Measurements from ENCODE around the gene DYNLL1.
"Not testable (repeated sequence)": the region's sequence is repeated elsewhere in the genome, so short reads cannot be mapped to it uniquely, and the experiment has no call there.

Gene DYNLL1

DNA sequence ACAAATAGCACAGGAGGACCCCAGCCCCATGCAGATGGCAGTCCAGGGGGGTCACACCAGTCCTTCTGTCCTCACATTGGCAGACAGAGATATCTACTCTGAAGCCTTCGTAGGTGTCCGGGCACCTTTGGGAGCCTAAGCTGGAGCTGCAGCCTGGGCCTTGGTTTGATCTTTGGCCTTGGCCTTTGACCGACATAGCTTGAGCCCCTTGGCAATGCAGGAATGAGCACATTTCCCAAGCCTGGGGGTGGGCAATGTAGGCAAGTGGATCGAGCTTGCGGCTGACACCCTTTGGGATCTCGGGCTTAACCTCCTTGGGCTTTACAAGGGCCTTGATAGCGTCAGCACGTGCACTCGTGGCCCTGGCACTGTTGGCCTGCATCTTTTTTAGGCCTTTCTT, 26.7 kb downstream of the DYNLL1 start:
- DNase-seq = no peak

DNA sequence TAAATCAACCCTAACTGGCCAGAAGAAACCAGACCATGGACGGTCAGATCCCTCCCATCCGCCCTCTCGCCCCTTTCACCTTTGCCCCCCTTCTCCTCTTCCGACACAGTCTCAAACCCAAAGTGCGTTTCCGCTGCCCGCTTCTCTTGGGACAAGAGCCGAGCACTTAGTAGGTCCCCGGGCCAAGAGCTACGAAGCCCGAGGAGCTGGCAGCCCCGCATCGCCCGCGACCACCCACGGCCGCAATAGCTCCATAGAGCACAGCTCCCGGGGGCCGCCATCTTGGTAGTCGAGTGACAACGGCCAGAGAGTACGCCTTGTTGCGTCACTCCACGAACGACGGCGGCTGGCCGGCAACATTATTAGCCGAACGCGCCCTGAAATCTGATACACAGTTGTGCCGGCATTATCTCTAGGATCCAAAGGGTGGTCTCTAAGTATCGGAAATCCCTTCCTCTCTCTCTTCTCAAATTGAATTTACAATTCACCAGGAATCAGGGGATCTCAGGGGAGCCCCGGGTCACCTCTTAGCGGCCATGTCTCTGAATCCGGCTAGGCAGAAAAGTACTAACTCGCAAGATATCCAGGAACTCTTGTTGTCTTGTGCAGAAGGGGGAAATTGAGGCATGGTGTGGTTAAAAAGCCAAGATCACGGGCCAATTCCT, 33.1 kb downstream of the DYNLL1 start, which contains the start of gene COQ5:
Gene COQ5 (minus strand): TSS at position 298 of the 665 bp plus-strand sequence. CDS start 17 bp downstream, at position 281.
- DNase-seq = peak; percentile 79

DNA sequence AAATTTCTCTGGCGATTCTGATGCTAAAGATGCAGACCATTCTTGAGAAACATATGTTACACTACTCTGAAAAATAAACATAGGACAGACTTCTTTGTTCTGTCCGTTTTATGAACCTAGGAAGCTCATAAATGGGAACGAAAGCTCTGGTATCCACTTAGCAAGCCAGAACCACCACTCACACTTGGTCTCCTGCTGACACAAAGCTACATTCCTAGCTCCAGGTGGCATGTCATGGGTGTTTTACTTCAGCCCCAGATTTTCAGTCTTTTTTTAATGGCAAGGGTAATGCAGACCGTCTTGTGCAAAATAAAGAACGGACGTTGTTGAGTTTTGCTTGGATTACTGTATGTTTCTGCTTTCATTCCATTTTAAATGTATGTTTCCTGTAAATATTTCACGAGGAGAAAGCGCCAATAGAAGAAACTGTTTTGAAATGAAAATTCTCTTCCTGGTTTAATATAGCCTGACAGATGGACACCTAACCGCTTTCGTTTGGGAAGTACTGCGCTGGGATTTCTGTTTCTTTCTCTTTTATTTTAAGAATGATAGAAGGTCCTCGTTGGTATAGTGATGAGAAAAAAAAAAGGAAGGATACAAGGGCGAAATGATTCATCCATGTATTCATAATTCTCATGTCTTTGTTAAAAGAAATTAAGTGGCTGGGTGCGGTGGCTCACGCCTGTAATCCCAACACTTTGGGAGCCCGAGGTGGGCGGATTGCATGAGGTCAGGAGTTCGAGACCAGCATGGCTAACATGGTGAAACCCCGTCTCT, 33.9 kb downstream of the DYNLL1 start:
- DNase-seq = peak; percentile 26

DNA sequence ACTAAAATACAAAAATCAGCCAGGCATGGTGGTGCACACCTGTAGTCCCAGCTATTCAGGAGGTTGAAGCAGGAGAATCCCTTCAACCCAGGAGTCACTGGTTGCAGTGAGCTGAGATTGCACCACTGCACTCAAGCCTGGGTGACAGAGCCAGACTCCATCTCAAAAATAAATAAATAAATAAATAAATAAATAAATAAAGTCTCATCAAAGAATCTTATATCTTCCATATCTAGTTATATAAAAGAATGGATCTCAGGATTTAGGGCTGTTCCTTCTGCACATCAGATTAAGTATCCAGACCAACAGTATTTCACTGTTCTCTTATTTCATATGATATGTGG, 34.5 kb downstream of the DYNLL1 start:
- DNase-seq = not testable (repeated sequence)

DNA sequence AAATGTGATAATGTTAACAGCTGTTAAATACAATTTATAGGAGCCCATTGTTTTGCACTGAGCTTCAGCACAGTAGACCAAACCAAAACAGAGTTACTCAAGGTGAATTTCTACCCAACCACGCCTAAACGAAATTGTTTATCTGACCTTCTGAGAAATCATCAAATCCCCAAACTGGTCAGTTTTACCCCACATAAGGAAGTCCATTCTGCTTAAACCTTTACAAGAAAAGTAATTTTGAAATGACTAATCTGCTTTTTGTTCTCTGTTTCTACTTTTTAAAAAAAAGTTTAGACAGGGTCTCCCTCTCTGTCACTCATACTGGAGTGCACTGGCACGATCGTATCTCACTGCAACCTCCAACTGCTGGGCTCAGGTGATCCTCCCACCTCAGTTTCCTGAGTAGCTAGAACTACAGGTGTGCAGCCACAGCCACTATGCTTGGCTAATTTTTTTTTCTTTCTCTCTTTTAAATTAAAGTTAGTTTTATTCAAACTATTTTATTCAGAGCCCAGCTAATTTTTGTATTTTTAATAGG, 36.9 kb downstream of the DYNLL1 start:
- DNase-seq = no peak

DNA sequence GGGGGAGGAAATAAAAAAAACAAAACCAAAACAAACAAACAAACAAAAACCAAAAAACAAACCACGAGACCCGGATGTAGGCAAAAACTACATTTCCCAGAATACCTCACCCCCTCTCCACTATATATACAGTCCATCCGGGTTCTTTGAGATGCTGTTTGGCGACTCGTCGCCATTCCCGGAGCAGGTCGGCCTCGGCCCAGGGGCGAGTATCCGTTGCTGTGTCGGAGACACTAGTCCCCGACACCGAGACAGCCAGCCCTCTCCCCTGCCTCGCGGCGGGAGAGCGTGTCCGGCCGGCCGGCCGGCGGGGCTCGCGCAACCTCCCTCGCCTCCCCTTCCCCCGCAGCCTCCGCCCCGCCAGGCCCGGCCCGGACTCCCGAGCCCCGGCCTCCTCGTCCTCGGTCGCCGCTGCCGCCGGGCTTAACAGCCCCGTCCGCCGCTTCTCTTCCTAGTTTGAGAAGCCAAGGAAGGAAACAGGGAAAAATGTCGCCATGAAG, 38.3 kb downstream of the DYNLL1 start, which contains the start of gene RNF10:
Gene RNF10 (plus strand): TSS at position 154 of the 500 bp plus-strand sequence. CDS start 456 bp downstream, outside the sequence.
- peak; percentile 86 for DNase-seq

DNA sequence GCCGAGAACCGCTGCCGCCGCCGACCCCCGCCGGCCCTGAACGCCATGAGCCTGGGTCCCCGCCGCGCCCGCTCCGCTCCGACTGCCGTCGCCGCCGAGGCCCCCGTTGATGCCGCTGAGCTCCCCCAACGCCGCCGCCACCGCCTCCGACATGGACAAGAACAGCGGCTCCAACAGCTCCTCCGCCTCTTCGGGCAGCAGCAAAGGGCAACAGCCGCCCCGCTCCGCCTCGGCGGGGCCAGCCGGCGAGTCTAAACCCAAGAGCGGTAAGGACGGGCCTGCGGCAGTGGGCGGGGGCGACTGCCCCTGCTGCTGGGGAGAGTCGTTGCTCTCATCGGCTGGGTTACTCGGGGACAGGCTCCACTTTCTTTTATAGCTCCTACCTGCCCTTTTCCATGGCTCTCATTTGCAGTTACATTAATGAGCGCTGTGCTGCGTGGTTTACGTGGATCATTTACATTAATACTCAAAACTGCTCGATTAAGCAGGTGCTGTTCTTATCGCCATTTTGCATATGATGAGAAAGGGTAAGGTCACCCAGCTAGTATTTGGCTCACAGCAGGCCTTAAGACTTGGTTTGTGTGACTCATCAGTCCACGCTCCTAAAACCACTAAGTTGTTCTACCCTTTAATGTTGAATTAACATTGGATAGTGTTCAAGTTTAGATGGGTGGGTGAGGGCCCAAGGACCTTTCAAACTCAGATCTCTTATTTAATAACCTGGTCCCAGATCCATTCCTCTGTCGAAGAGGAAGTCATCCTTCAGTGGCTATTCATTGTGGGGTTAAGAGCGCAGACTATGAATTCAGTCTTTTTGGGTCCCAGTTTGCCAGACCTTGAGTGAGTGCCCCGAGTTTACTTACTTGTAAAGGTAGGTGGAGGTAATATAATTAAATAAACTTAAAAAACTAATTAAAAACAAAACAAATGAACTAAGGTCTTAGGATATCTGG, 39.1 kb downstream of the DYNLL1 start:
- peak; percentile 31 for DNase-seq

DNA sequence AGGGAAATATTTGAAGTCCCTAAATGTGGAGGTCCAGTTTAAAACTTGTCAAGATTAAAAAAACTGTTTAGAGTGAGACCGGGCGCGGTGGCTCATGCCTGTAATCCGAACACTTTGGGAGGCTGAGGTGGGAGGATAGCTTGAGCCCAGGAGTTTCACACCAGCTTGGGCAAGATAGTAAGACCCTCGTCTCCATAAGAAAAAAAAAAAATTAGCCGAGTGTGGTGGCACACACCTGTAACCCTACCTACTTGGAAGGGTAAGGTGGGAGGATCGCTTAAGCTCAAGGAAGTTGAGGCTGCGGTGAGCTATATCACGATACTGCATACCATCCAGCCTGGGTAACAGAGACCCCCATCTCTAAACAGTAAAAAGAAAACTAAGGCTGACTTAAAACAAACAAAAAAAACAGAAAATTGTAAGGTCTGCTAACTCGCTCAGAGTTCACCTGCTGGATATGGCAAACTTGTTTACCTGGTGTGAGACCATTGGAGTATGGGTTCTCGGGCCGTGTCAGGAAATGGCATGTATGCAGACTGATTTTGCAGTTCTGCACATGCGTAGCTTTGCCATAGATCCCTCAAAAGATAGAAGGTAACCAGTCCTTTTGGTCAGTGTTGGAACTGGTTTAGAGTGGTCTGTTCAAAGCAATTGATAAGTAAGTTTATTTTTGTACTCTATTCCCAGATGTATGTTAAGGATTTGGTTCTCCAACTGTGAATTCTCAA, 40.3 kb downstream of the DYNLL1 start:
- no peak for DNase-seq

DNA sequence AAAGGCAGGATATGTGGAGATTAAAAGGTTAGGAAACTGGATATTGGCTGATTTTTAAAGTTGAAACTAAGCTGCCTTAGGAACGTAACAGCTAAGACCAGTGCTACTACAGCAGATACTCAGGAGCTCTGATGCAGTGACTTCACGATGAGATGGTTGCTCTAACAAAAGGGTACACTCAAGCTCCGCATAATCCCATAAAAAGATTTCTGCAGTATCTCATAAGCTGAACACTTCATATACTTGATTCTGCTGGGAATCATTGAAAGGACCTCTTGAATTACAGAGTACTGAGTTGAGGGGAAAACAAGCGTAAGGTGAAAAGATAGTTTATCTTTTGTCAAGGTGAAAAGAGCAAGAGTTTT, 41.9 kb downstream of the DYNLL1 start:
- no peak for DNase-seq

DNA sequence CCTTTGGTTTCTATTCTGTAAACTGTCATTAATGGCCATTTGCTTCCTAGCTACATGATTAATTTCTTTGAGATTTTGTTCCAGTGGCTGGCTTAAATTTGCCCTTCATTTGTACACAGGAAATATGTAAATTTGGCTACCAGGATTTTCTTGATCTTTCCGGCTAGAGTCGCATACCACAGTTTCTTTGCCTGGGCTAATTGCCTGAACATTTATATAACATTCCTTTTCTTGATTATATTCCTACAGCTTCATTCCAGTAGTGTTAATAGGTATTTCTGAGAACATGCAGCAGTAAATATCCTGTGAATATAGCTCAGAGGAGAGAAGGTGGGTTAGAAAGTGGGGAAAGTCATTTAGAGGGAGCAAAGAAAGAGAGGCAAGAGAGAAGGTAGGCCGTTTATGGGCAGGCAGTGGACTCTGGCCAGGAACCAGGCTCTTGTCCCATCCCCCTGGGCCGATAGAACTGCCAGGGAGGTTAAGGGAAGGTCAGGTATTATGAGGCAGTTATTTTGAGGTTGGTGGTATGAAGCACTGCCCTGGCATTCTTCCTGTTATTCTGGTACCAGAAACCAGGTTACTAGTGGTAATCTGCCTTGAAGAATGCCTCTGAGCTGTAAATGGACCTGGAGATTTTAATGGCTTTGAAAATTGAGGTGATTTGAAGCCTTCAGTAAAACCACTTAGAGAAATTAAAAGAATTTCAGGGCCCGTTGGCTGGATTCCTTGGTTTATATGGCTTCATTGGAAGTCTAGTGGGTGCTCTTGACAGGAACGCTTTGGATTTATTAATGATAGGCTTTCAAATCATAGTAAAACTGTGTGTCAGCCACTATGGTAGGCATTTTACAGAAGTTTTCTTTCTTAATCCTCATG, 42.6 kb downstream of the DYNLL1 start:
- DNase-seq = no peak

DNA sequence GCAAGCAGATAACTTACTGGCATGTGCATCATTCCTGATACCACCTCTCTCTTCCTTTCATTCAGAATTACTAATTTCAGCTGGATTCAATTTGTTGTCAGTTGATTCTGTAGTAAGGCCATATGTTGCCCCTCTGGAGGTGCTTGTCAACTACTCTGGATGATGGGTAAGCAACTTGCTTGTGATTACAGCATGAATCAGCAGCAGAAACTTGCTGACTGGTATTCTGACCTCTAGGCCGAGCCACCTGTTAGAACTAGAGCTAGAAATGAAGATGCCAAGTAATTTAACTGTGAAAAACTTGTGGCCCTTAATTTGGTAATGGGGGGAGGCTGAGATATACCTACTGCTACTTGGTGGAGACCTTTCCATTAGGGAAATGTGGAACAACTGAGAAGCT, 43.4 kb downstream of the DYNLL1 start:
- no peak for DNase-seq

DNA sequence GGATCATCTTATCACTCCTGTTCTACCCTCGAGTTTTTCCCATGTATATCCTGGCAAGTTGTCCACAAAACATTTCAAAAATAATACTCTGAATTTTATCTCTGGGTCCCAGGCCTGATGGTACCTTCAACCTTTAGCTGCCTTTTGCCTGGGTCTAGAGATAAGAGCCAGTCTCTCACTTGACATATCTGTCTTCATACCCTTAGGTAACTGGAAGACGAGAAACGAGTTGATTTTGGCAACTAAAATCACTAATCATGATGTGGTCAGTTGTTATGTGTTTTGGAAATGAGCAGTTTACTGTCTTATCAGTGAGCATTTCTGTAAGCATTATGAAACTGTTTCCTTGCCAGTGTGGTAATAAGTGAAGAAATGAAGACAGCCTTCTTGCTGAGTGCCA, 44.5 kb downstream of the DYNLL1 start:
- no peak for DNase-seq

DNA sequence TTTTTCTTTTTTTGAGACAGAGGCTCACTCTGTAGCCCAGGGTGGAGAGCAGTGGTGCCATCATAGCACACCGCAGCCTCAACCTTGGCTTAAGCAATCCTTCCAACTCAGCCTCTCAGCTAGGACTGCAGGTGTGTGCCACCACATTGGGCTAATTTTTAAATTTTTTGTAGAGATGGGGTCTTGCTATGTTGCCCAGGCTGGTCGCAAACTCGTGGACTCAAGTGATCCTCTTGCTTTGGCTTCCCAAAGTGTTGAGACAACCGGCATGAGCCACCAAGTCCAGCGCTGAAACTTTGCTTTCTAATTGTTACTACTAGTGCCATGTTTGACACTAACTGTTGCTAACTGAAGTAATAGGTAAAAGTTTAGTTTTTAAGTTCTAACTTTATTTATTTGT, 46.3 kb downstream of the DYNLL1 start:
- no peak for DNase-seq

DNA sequence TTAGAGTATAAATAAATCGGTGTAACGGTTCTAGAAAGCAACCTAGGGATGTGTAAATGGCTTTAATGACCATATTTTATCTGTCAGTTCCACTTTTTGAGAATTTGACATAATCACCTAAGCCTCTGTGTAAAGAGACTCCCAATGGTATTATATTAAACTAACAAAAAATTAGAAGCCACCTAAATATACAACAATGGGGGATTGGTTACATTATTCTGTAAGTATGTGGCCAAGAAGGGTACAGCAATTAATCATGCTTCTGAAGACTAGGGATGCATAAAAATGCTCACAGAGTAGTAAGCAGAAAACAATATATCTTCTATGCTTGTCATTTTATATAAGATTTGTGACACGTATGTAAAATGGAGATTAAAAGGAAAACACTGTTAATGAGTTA, 48.8 kb downstream of the DYNLL1 start:
- no peak for DNase-seq

DNA sequence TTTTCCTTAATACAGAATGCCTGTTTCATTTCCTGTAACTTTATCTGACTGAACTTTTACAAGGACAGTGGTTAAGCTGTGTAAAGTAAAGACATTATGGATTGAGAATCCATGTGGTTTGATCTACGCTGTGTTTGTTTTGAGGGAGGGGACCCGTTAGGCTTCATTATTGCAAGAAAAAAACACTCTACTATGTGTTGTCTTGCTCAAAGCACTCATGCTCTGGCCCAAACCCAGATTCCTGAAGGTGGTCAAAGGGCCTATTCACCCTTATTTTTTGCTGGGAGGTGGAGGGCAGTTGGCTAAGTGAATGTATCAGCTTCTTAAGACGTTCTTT, 50.1 kb downstream of the DYNLL1 start:
- no peak for DNase-seq

Data from COR-L47 (cell line).